ENCODE measurements around the gene NIPBL.

NIPBL gene

GRCh38 chr5:37043693-37044092 is 167.1 kb downstream of the NIPBL start:
- Histone ChIP-seq H4K20me1 (ENCODE audit: low read depth, low read length) (no peaks in the 10 kb centered on the region), H3K9me3 (ENCODE audit: insufficient read depth, low read length) (no peaks in the 10 kb centered on the region), H2AFZ (ENCODE audit: low read depth, low read length, severe bottlenecking) (no peak overlapping the region), H3K27me3 (ENCODE audit: low read length) (no peaks in the 10 kb centered on the region), H3F3A (ENCODE audit: insufficient read depth) (no peaks in the 10 kb centered on the region; the same call in 1 of the 2 replicates), H3K79me2 (ENCODE audit: insufficient read depth, low read length) (no peaks in the 10 kb centered on the region), H3K36me3 (ENCODE audit: low read length) (peaks cover 49% of the 10 kb centered on the region; the same call in 1 of the 2 replicates), H3K9me2 (replicated peaks; ENCODE audit: insufficient read depth, low read length) (no peaks in the 10 kb centered on the region), H3K27ac (ENCODE audit: low read depth, low read length) (no peak overlapping the region), H3K9ac (ENCODE audit: low read length) (no peak overlapping the region), H3K4me3 (ENCODE audit: insufficient read depth, low read length, poor library complexity, severe bottlenecking) (no peak overlapping the region), H3K4me2 (ENCODE audit: low read depth, low read length, poor library complexity, severe bottlenecking) (no peak overlapping the region)
- no peak for TF ChIP-seq EZH2phosphoT487 (conservative IDR thresholded peaks at IDR 0.05; ENCODE audit: low read length)
- TF ChIP-seq, protein P1, sequence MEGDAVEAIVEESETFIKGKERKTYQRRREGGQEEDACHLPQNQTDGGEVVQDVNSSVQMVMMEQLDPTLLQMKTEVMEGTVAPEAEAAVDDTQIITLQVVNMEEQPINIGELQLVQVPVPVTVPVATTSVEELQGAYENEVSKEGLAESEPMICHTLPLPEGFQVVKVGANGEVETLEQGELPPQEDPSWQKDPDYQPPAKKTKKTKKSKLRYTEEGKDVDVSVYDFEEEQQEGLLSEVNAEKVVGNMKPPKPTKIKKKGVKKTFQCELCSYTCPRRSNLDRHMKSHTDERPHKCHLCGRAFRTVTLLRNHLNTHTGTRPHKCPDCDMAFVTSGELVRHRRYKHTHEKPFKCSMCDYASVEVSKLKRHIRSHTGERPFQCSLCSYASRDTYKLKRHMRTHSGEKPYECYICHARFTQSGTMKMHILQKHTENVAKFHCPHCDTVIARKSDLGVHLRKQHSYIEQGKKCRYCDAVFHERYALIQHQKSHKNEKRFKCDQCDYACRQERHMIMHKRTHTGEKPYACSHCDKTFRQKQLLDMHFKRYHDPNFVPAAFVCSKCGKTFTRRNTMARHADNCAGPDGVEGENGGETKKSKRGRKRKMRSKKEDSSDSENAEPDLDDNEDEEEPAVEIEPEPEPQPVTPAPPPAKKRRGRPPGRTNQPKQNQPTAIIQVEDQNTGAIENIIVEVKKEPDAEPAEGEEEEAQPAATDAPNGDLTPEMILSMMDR (IDR thresholded peaks at IDR 0.05; ENCODE audit: insufficient read depth, low read length, poor library complexity, severe bottlenecking), result no peak

DNA sequence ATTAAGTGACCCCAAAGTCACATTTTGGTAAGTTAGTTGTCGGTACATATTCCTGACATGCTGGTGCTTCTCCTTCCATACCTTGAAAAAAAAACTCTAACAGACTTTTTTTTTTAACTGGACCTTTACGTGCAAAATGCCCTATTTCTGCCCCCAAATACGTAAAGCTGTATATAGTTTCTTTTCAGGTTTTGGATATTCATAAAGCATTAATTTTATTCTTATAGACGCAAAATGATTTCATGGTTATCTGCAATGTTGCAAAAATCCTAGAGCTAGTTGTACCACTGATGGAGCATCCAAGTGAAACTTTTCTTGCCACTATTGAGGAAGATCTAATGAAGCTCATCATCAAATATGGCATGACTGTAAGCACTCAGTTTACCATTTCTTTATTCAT is 167.6 kb downstream of the NIPBL start:
- Histone ChIP-seq H3K36me3 (ENCODE audit: low read length) (peaks cover 50% of the 10 kb centered on the region; the same call in 1 of the 2 replicates), H3K27me3 (ENCODE audit: low read length) (no peaks in the 10 kb centered on the region), H3K4me3 (ENCODE audit: insufficient read depth, low read length, poor library complexity, severe bottlenecking) (no peak overlapping the region)

DNA sequence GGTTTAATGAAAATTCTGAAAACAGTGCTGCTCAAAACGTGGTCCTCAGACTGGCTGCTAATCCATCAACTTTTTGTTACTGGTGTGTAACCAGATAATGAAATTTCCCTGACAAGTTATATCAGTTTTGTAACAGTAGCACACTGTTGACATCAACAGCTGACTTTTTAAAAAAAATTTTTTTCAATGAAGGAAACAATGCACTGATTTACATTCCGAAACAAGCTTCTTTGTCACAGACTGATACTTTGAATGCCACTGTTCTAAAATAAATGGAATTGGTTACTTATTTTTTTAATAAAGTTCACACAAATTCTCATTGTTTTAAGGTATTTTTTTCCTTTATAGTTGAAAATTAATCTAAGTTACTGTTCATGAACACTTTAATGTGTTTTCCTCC is 169.1 kb downstream of the NIPBL start:
- H3K9me2 ChIP-seq (replicated peaks; ENCODE audit: insufficient read depth, low read length), result no peaks in the 10 kb centered on the region
- no peak overlapping the region for H2AFZ ChIP-seq (ENCODE audit: low read depth, low read length, severe bottlenecking)
- H3K4me3 ChIP-seq (ENCODE audit: insufficient read depth, low read length, poor library complexity, severe bottlenecking), result no peak overlapping the region
- TF ChIP-seq, protein P1 (IDR thresholded peaks at IDR 0.05; ENCODE audit: insufficient read depth, low read length, poor library complexity, severe bottlenecking), result no peak
- TF ChIP-seq EZH2phosphoT487 (conservative IDR thresholded peaks at IDR 0.05; ENCODE audit: low read length), result no peak
- no peaks in the 10 kb centered on the region for H4K20me1 ChIP-seq (ENCODE audit: low read depth, low read length)
- H3K79me2 ChIP-seq (ENCODE audit: insufficient read depth, low read length), result no peaks in the 10 kb centered on the region
- no peaks in the 10 kb centered on the region for H3K9me3 ChIP-seq (ENCODE audit: insufficient read depth, low read length)
- H3K27ac ChIP-seq (ENCODE audit: low read depth, low read length), result no peak overlapping the region
- no peak overlapping the region for H3K9ac ChIP-seq (ENCODE audit: low read length)
- H3K27me3 ChIP-seq (ENCODE audit: low read length), result no peaks in the 10 kb centered on the region
- no peak overlapping the region for H3K4me2 ChIP-seq (ENCODE audit: low read depth, low read length, poor library complexity, severe bottlenecking)
- H3K36me3 ChIP-seq (ENCODE audit: low read length), result peaks cover 48% of the 10 kb centered on the region
- H3F3A ChIP-seq (ENCODE audit: insufficient read depth), result no peaks in the 10 kb centered on the region

More for the DNA sequence above, 167.6 kb downstream of the NIPBL start:
- Histone ChIP-seq H4K20me1 (ENCODE audit: low read depth, low read length) (no peaks in the 10 kb centered on the region), H3K9ac (ENCODE audit: low read length) (no peak overlapping the region), H2AFZ (ENCODE audit: low read depth, low read length, severe bottlenecking) (no peak overlapping the region), H3K9me2 (replicated peaks; ENCODE audit: insufficient read depth, low read length) (no peaks in the 10 kb centered on the region), H3F3A (ENCODE audit: insufficient read depth) (no peaks in the 10 kb centered on the region; the same call in 1 of the 2 replicates), H3K27ac (ENCODE audit: low read depth, low read length) (no peak overlapping the region), H3K4me2 (ENCODE audit: low read depth, low read length, poor library complexity, severe bottlenecking) (no peak overlapping the region), H3K9me3 (ENCODE audit: insufficient read depth, low read length) (no peaks in the 10 kb centered on the region), H3K79me2 (ENCODE audit: insufficient read depth, low read length) (no peaks in the 10 kb centered on the region)
- TF ChIP-seq, protein P1 (IDR thresholded peaks at IDR 0.05; ENCODE audit: insufficient read depth, low read length, poor library complexity, severe bottlenecking), result no peak
- no peak for TF ChIP-seq EZH2phosphoT487 (conservative IDR thresholded peaks at IDR 0.05; ENCODE audit: low read length)

Data from SU-DHL-6 (cell line).